CD4-positive, alpha-beta T cell treated with Interleukin-4 for 1 hour (primary cell): ENCODE data around the gene BNIP3.
"Not testable (repeated sequence)": the region's sequence is repeated elsewhere in the genome, so short reads cannot be mapped to it uniquely, and the experiment has no call there.

Experiments used
- DNase-seq, 2 donors: peaks; one replicate each; pipeline ENCODE4 v3.0.0-alpha.2; 2020 to 2022

BNIP3 gene

DNA sequence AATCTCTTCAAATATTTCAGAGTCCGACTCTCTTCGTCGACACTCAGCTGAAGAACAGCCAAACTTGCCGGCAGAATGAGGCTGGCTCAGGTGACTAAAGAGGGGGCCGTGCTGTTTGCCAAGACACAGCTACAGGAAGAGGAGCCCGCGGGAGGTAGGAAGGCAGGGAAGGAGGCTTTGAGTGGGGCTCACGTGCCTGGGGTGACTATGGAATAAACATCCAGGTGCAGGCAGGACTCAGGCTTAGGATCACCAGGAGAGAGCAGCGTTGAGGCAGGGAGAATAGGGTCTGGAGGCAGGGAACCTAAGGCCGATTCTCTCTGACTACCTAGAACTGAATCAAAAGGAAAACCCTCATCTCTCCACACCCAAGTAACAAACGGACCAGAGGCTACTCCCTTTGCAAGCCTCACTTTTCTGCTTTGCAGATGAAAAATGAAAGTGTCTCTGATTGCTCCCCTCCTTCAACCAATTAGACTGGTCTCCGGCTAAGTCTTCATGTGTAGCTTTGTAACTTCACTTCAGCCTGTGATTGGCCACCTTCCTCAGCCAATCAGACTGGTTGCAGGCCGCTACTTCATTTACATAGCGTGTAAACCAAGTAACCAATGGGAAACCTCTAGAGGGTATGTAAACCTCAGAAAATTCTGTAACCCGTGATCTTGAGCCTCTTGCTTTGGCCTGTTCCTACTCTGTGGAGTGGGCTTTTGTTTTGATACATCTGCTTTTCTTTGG lies 19.7 kb upstream of the BNIP3 start:
- DNase-seq: peak; percentile 32 to 41

DNA sequence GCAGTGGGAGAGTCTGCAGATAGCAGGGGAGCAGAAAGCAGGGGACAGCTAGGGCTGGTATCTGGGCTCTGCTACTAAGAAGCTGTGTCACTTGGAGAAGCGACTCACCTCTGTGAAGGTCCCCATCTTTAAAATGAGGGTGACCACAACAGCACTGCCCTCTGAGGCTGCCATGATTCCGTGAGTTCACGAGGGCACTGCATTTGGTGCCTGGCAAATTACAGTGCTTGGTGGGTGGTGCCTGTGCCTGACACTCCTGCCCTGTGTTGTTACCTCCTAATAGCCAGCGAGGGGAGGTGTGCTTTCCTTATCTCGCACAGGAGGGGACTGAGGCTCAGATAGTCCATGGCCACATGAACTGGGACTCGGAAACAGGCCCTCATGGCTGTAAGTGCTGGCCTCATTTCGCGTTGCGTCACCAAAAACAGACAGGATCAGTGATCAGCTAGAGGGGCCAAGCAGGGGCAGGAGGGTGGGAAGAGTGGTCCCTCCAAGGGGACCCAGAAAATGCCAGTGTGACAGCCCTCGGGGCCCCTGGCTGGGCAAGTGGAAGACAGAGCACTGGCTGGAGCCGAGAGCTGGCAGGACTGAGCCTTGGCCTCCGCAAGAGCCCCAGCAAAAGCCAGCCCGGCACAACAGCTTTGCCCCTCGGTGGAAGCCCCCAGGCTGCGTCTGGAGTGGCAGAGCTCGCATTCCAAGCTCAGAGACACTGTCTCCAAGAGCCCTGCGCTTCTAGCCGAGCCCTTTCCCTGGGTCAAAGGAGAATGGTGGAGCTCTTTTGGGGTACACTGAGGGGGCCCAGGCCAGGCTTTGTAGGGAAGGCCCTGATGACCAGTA lies 17.3 kb upstream of the BNIP3 start:
- DNase-seq: no peak

DNA sequence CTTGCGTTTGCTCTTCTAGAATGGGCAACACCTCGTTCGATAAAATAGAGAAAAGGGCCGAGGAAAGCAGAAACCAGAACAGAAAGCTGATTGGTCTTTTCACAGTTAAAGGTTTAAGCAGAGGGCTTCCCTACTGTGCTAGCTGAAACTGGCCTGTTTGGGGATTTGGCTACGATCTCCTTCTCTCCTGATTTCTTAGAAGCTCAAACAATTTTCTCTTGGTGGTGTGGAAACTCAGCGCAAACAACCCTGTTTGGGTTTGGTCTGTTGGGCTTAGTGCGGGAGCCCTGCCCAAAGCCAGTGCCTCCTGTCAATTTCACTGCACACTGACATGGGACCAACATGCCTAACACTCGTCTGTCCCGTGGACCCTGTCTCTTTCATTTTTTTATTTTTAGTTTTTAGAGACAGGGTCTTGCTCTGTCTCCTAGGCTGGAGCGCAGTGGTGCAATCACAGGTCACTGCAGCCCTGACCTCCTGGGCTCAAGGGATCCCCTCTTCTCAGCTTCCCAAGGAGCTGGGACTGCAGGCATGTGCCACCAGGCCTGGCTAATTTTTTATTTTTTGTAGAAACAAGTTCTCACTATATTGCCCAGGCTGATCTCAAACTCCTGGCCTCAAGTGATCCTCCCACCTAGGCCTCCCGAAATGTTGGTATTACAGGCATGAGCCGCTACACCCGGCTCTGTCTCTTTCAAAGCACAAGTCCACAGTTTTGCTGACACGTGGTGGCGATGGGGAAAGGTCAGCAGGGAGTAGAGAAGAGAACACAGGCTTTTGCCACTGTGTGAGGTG lies 16.5 kb upstream of the BNIP3 start:
- DNase-seq: no peak

DNA sequence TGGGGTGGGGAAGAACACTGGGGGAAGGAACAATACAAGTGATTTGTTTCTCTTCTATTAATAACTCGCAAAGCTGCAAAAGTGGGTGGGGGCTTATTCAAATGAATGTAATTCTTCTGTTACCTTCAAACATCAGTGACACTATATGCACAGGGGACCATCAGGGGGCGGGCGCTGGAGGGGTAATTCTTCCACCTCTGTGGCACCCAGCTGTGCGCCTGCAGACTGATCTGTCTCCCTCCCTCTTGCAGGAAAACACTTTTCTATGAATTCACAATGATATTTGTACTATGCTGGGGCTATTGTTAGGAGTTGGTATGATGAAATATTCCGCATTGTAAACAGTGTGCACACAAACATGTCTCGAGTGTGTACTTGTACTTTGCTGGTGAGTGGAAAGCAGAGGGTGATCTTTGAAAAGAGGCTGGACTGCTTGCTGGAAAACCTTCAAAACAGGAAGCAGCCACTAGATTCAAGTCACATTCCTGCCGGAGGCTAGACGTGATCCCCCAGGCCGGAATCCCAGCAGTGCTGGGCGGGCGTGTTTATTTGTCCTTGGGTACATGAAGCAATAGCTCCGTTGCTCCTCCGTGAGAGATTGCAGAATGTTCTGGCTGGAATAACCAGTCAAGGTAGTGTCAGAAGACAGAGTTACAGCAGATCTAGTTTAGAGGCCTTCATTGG lies 15.8 kb upstream of the BNIP3 start:
- DNase-seq: no peak

DNA sequence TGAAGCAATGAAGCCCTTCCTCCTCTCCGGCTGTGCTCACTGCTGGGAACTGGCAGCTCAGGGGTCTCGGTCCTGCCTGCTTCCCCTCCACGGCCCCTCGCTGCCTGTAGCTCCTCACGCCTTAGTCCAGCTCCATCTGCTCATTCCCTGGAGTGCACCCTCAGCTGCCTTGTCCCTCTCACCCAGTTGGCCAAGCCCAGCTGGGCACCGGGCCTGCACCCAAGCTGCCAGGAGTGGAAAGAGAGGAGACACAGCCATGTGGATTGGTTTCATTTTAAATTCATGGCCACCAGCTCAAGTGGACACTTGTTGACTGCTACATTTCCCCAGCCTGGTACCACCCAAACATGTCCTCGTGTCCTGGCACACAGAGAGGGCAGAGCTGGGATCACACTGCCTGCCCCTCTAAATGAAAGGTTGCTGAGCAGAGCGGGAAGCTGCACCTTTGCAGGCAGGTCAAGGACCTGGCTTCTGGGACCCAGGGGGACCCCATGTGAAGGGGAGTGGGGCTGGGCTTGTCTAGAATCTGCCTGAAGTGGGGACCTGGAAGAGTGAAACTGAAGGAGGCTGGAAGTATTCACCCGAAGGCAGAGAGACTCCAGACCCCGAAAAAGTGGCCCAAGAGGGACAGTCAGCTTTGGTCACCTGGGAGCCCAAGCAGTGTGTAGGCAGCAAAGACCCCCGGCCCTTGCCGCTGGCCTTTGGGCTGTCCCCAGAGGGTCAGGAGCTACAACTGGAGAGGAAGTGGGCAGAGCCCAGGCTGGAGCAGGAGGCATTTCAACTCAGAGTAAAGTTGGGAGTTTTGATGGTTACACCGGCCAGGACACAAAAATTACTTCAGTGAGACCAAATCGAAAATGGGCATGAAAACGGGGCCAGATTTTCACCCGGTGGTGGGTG lies 15.0 kb upstream of the BNIP3 start:
- no peak for DNase-seq

DNA sequence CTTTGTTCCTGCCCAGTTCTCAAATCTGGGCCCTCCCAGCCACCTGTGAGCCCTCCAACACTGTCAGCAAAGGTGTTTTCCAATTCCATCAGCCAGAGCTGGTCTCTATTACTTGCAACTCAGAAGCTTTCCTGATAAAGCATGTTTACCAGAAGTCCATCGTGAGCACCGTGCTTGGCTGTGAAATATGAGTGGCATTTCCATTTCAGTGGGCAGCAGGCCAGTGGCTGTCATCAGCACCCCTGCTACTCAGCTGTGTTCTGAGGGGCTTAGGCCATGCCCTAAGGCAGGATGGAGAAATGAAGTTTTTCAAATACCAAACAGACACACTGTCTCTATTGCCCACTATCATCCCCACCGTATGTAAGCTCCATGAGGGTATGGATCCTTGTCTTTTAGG lies 12.7 kb upstream of the BNIP3 start:
- no peak for DNase-seq

DNA sequence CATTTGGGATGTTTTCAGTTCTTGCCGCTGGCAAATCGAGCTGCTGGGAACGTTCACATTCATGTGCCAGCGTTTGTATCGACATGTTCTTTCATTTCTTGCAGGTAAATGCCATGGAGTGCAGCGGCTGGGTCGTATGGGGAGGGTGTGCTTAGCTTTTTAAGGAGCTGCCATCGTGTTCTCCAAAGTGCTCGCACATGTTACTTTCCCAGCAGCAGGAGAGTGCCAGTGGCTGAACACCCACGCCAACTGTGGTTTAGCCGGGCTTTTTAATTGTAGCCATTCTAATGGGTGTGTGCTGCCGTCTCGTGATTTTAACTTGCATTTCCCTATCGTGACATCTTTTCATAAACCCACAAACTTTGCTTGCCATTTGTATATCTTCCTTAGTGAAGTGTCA lies 11.6 kb upstream of the BNIP3 start:
- DNase-seq: no peak

DNA sequence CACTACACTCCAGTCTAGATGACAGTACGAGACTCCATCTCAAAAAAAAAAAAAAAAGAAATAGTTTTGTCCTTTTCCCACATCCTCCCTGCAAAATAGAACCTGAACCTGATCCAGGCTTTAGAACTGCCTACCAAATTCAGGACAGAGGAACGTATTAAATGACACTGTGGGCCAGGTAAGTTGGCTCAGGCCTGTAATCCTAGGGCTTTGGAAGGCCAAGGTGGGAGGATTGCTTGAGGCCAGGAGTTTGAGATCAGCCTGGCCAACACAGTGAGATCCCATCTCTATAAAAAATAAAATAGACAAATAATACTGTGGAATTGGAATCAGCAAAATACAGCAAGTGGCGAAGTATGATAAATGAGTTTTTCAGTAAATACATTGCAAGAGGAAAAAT lies 10.0 kb upstream of the BNIP3 start:
- no peak for DNase-seq

DNA sequence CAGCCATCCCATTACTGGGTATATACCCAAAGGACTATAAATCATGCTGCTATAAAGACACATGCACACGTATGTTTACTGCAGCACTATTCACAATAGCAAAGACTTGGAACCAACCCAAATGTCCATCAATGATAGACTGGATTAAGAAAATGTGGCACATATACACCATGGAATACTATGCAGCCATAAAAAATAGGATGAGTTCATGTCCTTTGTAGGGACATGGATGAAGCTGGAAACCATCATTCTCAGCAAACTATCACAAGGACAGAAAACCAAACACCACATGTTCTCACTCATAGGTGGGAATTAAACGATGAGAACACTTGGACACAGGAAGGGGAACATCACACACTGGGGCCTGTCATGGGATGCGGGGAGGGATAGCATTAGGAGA lies 6.1 kb upstream of the BNIP3 start:
- DNase-seq: not testable (repeated sequence)

DNA sequence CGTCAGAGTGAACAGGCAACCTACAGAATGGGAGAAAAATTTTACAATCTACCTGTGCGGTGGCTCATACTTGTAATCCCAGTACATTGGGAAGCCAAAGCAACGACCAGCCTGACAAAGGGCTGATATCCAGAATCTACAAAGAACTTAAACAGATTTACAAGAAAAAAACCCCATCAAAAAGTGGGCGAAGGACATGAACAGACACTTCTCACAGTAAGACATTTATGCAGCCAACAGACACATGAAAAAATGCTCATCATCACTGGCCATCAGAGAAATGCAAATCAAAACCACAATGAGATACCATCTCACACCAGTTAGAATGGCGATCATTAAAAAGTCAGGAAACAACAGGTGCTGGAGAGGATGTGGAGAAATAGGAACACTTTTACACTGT lies 5.6 kb upstream of the BNIP3 start:
- DNase-seq: not testable (repeated sequence)

DNA sequence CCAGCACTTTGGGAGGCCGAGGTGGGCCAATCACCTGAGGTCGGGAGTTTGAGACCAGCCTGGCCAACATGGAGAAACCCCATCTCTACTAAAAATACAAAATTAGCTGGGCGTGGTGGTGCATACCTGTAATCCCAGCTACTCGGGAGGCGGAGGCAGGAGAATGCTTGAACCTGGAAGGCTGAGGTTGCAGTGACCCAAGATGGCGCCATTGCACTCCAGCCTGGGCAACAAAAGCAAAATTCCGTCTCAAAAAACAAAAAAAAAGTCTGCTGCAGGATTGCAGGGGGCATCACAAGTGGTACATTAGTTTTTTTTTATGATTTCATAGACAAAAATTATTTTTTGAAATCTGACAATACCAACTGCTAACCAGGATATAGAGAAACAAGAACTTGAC lies 5.1 kb upstream of the BNIP3 start:
- not testable (repeated sequence) for DNase-seq

DNA sequence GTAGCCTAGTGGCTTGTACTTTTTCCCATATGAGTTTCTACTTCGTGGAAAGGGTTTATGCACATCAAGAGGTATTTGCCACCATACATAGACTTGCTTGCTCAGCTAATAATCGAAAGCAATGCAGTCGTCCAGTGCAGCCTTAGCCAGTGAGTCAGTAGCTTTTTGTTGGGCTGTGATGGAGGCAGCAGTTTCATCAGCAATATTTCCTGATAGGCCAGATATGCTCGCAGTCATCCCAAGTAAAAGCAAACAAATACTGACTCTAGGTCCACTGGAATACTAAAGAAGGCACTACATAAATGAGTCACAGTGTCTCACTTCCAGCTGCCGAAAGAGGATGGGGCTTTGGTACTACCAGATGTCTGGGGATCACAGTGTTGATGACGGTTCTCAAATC lies 2.1 kb upstream of the BNIP3 start:
- DNase-seq: no peak

DNA sequence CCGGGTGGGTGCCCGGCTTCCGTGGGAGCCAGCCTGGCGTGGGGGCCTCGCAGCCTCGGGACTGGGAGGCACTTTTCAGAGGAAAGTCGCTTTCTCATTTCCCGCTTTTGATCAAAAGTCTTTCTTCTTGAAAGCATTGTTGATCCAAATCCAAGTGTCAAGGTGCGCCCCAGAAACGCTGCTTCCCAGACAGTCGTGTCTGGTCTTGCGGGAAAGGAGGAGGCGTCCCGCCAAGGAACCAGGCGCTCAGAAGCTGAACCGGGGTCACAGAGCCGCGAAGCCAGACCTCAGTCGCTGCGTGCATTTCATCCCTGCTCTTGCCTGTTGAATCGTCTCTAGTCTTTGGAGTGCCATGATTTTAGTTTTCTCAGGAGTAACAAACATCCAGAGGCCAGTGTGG lies 1.1 kb upstream of the BNIP3 start:
- no peak for DNase-seq

DNA sequence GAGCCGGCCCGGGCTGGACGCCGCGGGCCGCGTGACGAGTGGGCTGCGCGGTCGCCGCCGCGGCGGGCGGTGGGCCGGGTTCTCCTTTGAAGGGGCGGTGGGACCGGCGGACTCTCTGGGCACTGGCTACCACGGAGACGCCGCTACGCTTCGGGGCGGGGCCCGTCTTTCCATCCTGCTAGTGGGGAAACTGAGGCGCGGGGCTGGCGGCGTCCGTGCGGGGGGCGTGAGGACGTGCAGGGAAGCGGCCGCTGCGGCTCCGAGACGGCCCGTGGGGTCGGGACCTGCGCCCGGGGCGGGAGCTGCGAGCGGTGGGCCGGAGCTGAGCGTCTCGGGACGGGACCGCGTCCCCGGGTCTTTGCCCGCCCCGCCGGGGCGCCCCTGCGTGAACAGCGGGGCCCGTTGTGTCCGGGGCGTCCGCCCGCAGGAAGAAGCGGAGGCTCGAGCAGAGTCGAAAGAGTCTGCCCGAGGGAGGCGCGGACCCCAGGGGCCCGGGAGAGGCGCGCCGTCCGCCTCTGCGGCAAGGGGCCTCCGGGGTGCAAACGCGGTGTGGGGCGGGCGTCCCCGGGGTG lies 548 bp upstream of the BNIP3 start:
- no peak for DNase-seq

DNA sequence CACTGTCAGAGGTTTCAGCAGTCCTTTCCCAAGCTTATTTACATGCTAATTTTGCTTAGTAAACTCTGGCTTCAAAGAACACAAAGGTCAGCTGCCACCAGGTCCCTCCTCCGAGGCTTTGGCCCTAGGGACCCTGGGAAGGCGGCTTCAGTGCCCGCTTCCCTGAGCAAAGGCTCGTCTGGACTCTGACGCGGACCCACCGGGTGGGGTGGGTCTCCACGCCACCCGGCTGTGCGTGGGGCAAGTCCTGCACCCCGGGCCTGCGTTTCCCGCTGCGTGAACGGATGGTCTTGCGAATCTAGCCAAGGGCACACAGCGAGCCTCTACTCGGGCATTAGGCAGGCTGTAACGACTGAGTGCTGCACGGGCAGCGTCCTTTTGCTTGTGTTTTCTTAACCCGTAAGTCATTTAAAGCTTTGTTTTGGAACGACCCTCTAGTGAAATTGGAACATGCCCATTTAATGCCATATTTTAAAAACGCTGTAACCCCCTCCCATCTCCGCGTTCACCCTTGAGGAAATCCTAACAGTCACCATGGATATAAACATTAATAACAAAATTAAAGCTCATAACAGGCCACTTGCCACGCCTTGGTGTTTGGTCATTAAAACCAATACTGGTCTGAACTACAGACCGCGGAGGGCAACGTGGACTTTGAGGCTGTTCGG lies 828 bp downstream of the BNIP3 start:
- no peak for DNase-seq

DNA sequence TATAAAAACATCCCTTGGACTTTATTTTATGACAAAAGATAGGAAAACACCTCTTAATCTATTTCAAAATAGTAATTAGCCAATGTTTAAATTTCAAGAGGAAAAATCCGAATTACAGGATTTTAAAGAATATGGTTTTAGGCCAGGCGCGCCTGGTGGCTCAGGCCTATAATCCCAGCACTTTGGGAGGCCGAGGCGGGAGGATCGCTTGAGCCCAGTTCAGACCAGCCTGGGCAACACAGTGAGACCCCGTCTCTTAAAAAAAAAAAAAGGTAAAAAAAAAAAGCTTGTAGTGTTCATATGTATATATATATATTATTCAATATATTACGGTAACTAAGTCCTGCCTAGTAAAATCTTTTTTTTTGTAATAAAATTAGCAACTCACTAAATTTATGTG lies 1.4 kb downstream of the BNIP3 start:
- DNase-seq: no peak

DNA sequence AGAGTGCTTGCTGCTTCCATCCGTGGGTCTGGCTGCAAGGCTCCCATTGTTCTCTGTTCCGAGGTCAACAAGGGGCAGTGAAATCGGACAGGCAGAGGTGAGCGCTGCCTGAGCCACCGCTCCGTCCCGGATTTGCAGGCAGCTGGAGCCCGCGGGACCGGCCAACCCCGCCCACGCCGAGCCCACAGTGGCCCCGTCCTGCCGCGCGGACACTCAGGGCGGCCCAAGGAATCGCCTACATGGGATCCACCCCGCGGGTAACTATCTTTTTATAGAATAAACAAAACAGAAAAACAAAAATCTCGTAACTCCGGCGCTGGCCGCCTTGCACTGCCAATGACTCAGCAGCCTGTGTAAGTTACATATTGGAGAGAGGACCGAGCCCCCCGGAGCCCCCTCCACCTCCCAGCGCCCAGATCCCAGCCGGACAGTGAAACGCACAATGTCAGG lies 1.9 kb downstream of the BNIP3 start:
- no peak for DNase-seq

DNA sequence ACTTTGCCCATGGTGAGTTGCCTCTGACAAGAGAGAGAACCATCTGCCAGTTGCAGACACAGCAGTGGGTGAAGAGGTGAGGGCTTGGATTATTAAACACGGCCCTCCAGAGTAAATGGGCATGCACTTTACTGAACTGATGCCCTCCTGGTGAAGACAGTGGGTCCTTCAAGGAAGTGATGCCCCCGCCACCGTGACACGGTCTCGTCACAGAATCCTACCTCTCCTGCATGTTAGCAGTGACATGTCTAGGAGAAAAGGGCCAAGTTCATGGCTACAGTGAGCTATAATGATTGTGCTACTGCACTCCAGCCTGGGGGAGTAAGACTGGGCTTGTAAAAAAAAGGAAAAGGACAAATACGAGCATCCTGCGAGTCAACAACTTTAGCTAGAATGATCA lies 2.4 kb downstream of the BNIP3 start:
- no peak for DNase-seq

DNA sequence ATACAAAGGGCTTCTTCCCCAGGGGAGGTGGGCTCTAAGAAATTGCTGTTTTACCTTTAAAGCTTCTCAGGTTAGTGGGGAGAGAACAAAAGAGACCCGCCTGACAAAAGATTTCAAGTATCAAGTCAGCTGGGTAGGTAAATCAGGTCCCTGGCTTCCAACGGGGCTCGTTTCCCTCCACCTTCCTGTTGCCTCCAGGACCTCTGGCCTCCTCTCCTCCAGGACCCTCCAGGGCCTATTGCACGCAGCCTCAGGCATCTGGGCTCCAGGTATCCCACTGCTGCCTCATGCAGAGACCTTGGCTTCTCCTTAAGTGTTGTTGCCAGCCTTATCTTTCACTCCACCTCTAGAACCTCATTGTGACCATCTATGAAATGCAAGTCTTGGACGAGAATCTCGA lies 2.9 kb downstream of the BNIP3 start:
- DNase-seq: no peak

DNA sequence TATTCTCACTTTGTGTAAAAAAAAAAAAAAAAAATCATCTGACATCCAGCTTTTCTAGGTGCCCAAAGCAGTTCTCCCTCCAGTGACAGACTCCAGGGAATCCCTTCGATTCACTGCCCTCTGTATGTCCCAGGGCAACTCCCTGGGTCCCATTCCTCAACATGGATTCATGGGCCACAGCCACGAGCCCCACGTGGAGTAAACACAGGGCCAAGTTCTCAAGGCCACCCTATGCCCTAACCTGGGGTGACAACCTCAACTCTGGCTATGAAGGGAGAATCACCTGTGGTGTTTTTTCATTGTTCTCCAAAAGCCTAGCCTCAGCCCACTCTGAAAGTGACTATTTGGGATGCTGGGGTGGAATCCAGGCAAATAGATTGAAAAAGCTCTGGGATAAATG lies 3.4 kb downstream of the BNIP3 start:
- DNase-seq: no peak
